Neural crest cell (in vitro differentiated cells): Measurements from ENCODE around the gene GSG1. TPM values are rescaled to one million over a fixed set of nuclear protein-coding genes. Genes with fewer than 3 reads are reported as not detected.
A peak's percentile ranks its signal among the peaks of the same experiment; 100 is the strongest.

Experiments
- DNase-seq: peaks from one replicate; pipeline ENCODE4 v3.0.0; 2021; ENCODE audit warnings: low read depth, mixed read lengths, low spot score
- H3K27ac Mint-ChIP-seq: one replicate; pipeline ENCODE4 v1.8.0; 2021; ENCODE audit warnings: mild to moderate bottlenecking, mixed read lengths; ENCODE audit not compliant: unreplicated experiment
- H3K27me3 Mint-ChIP-seq: 2 replicates; pipeline ENCODE4 v1.8.0; 2021; ENCODE audit warnings: low read depth, mild to moderate bottlenecking, mixed read lengths
- H3K36me3 Mint-ChIP-seq: 2 replicates; pipeline ENCODE4 v1.8.0; 2021; ENCODE audit warnings: low read depth, mild to moderate bottlenecking, mixed read lengths
- H3K4me1 Mint-ChIP-seq: 2 replicates; pipeline ENCODE4 v1.8.0; 2021; ENCODE audit warnings: mixed read lengths
- H3K4me3 Mint-ChIP-seq: one replicate; pipeline ENCODE4 v1.8.0; 2021; ENCODE audit warnings: mild to moderate bottlenecking, mixed read lengths
- H3K9me3 Mint-ChIP-seq: 2 replicates; pipeline ENCODE4 v1.8.0; 2021; ENCODE audit warnings: mixed read lengths
- CTCF ChIP-seq: fragments of 200-600 bp; sonication (generic); conservative IDR thresholded peaks from 2 replicates; pipeline ENCODE4 v1.5.0; 2021; ENCODE audit warnings: antibody characterized with exemption, mild to moderate bottlenecking
- total RNA-seq: library from RNA; stranded (reverse); gene quantifications from 2 replicates; pipeline ENCODE4 v1.2.1, GENCODE V29; 2021

The GSG1 gene
- total RNA-seq, 1 donor from 2014 or later, result not detected

DNA sequence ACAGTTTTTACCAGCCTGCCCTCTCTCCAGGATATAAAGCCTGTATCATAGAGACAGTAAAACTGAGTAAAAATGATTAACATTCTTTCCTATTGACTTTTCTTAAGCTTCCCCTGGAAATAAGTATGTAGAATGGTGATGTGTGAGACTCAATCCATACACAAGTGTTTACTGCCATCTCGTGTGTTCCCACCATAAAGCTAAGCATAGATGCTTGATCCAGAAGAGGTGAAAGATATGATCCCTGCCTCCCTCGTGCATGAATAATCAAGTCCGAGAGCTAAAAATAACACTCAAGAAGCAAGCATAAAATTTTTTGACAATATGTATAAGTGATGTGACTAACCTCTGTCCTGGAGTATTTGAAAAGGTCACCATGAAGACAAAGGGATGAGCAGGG lies 16.9 kb upstream of the GSG1 start:
- TF ChIP-seq CTCF, result no peak
- peaks cover 53% of the 10 kb centered on the region for H3K27me3 Mint-ChIP-seq
- no peak overlapping the region for H3K27ac Mint-ChIP-seq
- H3K9me3 Mint-ChIP-seq, result peaks cover 4% of the 10 kb centered on the region
- H3K4me3 Mint-ChIP-seq, result no peak overlapping the region
- H3K4me1 Mint-ChIP-seq, result peaks cover 12% of the 10 kb centered on the region
- H3K36me3 Mint-ChIP-seq, result no peaks in the 10 kb centered on the region
- DNase-seq, result no peak

DNA sequence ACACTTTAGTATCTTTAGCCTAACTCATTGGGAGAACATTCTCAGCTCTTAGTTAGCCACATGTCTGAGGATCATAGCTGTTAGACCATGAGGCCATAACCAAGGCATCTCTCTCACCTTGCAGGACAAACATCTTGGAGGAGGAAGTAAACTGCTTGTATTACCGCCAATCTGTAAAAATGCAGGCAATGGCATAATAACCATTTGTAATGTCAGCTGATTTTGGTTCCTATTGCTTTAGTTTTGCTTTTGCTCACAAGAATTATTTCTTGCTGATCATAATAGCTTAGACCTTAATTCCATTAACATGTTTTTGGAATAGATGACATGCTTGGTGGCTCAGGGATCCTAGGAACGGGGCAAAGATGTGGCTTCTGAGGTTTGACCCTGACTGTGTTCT lies 16.4 kb upstream of the GSG1 start:
- TF ChIP-seq CTCF, result no peak
- no peak for DNase-seq

DNA sequence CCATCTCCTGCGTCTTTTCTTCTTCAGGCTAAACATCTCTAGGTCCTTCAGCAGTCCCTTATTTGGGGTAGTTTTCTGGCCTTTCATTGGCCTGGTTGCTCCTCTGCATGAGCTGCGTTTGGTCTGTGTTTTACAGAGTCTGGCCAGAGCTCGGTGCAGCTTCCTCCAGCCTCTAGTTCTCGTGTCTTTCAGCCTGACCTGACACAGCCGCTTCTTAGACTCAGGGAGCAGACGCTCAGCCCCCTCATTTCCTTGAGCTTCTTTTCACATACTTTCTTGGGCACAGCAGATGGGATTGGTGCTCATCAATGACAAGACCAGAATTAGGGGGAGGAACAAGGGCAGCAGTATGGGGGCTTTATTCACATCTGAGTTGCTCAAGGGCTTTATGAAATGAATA lies 13.6 kb upstream of the GSG1 start:
- DNase-seq, result no peak
- no peak for TF ChIP-seq CTCF
- no peak overlapping the region for H3K27ac Mint-ChIP-seq
- H3K9me3 Mint-ChIP-seq, result no peaks in the 10 kb centered on the region
- H3K4me3 Mint-ChIP-seq, result no peak overlapping the region
- H3K4me1 Mint-ChIP-seq, result peaks cover 14% of the 10 kb centered on the region
- no peaks in the 10 kb centered on the region for H3K36me3 Mint-ChIP-seq
- peaks cover 30% of the 10 kb centered on the region for H3K27me3 Mint-ChIP-seq

More for the DNA sequence above, 16.4 kb upstream of the GSG1 start:
- Mint-ChIP-seq H3K36me3 (no peaks in the 10 kb centered on the region), H3K9me3 (peaks cover 4% of the 10 kb centered on the region), H3K27me3 (peaks cover 49% of the 10 kb centered on the region), H3K27ac (no peak overlapping the region), H3K4me3 (no peak overlapping the region), H3K4me1 (peaks cover 8% of the 10 kb centered on the region)

GRCh38 chr12:13116259-13116658 lies 12.8 kb upstream of the GSG1 start:
- Mint-ChIP-seq H3K36me3 (no peaks in the 10 kb centered on the region), H3K9me3 (peaks cover 3% of the 10 kb centered on the region), H3K27ac (no peak overlapping the region), H3K4me3 (no peak overlapping the region), H3K27me3 (peaks cover 24% of the 10 kb centered on the region), H3K4me1 (peaks cover 14% of the 10 kb centered on the region)
- no peak for DNase-seq
- TF ChIP-seq CTCF, result no peak

DNA sequence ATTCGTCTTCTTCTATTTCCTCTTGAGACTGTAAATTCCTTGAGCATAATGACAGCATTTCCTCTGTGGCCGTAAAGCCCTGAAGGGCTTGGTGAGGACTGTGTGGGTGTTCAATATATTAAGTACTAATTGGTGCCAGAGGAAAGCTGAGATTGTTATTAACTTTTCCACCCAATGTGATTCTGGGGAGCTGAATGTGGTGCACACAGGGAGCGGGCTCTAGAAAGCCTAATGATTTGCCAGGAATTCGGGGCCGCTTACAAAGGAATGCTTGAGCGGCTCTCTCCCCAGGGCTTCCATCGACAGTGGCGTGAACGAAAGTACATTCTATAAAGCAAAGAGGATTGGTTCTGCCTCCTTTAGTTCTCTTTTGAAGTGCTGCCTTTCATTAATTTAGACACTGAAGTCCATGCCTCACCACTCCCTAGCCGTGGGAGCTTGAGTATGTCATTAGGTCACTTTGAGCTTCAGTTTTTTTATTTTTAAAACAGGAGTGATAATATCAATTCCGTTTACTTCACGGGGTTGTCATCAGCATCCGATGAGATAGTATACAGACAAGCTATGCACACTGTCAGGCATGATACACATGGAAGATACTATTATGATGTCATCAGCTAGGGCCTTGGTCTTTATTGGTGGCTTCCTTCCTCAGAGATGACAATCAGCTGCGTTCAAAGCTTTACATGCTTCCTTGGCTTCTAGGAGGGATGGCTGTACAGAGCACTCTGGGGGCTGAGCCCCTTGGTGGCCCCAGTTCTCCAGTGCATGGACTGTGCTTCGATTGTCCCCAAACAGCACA lies 11.0 kb upstream of the GSG1 start:
- H3K4me3 Mint-ChIP-seq, result peak overlapping the region; percentile 10
- H3K9me3 Mint-ChIP-seq, result peaks cover 4% of the 10 kb centered on the region
- DNase-seq, result no peak
- TF ChIP-seq CTCF, result no peak
- H3K27me3 Mint-ChIP-seq, result peaks cover 24% of the 10 kb centered on the region
- no peak overlapping the region for H3K27ac Mint-ChIP-seq
- peaks cover 1% of the 10 kb centered on the region for H3K36me3 Mint-ChIP-seq
- peaks cover 14% of the 10 kb centered on the region for H3K4me1 Mint-ChIP-seq
